Stromal cell of bone marrow (primary cell): ENCODE measurements around the gene PITPNM1.
"Not testable (repeated sequence)": the region's sequence is repeated elsewhere in the genome, so short reads cannot be mapped to it uniquely, and the experiment has no call there.

Source experiments
- DNase-seq: peaks from one replicate; pipeline ENCODE4 v3.0.0-alpha.2; 2012; ENCODE audit warnings: low read depth

PITPNM1 gene

GRCh38 chr11:67489885-67490726 lies 15.1 kb downstream of the PITPNM1 start:
- no peak for DNase-seq

DNA sequence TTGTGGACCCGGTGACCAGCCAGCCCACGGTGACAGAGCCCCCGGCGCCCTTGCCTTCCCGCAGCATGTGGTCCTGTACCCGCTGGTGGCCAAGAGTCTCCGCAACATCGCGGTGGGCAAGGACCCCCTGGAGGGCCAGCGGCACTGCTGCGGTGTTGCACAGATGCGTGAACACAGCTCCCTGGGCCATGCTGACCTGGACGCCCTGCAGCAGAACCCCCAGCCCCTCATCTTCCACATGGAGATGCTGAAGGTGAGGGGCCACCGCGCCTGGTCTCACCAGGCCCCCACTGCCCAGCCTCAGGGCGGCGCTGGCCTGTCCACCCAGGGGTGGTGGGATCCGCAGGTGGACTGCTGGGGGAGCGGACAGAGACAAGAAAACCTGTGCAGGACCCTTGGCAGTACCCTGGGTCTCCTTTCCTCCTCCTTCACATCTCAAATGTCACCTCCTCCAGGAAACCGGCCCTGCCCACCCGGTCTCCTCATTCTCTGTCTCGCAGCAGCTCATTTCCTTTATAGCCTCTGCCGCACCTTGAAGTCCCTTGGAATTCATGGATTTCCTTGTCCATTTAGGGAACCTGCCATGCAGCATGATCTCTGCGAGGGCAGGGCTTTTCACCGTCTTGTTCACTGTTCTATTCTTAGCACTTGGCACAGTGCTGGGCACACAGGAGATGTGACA lies 15.8 kb downstream of the PITPNM1 start:
- DNase-seq: no peak

- DNase-seq: no peak
These were observed 18.5 kb downstream of the PITPNM1 start for GRCh38 chr11:67486481-67487195.

DNA sequence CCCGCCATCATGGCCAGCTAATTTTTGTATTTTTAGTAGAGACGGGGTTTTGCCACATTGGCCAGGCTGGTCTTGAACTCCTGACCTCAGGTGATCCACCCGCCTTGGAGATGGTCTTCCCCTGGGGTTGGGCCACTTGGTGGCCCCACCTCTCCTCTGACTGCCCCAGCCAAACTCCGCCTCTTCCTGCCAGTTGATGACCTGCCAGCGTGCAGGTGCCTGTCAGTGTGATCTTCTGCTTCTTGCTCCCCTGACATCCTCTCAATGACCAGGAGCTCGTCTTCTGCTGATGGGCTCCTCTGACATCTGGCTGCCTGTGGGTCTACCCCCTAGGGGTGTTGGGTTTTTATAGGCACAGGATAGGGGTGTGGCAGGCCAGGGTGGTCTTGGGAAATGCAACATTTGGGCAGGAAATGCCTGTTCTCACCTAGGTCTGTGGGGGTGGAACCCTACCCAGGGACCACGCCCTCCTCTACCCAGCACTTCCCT lies 19.2 kb downstream of the PITPNM1 start:
- not testable (repeated sequence) for DNase-seq

DNA sequence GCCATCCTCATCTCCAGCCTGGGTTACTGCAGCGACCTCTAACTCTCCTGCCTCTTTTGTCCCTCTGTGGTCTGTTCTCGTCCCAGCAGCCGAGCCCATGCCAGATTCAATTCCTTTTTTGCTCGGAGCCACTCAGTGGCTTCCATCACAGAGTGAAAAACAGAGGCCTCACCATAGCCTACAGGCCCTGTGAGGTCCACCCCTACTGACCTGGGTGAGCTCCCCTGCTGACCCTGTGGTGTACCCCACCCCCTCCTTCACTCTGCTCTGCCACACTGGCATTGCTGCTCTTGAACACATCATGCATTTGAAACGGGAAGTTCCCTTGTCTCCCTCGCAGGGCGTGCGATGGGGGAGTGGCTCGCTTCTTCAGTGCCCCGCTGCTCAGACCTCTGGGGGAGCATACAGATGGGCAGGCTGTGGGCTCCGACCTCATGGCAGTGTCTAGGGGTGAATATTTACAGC lies 20.3 kb downstream of the PITPNM1 start:
- no peak for DNase-seq

DNA sequence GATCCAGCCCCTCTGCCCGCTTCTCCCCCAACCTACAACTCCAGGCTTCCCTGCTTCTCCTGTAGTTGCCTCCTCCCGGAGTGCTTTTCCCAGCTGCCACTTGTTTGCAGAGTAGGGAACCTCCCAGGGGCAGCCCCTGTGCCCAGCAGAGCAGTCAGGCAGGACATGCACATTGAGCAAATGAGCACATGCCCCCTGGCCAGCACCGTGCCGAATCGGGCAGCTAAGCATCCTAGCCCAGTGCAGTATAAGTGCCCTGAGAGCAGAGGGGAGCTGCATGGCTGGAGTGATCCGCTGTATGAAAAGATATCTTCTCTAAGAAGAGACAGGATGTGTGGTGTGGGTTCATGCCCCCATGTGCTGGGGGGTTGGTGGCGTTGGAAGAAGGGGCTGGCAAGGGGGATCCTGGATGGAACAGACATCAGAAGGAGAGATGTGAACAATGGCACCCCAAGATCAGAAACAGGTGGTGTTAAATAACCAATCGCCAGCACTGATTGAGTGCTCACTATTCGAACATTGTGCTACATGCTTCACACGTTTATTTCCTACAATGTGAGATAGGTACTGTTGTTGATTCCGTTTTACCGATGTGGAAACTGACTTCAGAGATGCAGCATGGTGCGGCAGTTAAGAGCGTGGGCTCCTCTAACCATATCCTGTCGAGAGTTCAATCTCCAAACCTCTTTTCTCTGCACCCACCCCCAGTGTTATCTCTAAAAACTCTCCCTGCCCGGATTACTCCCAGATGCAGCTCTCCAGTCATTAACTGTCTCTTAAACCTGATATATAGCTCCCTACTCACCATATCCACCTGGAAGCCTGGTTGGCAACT lies 21.1 kb downstream of the PITPNM1 start:
- no peak for DNase-seq

DNA sequence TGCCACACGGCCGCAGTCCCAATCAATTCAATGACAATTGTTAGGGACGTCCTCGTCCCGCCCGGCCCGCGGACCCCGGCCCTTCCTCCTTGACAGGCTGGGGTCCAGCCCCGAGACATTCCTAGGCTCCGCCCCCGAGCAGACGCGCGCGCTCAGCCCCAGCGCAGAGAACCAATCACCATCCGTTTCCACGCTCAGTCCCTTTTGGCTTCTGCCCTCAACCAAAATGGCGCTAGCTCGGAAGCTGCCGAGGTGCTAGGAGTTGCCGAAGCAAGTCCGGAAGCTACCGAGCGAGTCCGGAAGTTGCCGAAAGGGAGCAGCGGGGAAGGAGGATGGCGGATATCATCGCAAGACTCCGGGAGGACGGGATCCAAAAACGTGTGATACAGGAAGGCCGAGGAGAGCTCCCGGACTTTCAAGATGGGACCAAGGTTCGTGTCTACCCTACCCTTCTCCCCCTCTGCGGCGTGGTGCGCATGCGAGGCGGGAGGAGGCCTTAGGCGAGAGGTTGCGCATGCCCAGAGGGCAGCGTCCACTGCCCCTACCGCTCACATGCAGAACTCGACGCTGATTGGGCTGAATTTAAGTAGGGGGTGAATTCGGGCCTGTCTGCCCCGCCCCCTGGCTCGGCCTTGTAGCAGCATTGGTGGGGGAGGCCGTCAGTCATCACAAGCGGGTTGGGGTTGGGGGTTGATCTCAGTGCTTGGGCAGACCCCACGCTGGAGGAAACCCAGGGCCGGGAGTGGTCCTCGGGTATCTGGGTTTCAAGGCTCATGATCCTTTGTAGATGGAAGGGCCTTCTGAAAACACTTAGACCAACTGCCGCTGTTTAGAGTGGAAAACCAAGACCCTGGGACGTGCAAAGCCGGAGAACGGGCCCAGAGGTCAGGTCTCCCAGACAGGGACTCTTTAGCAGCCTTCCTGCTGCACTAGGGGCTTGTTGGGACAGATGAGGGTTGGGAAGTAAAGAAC lies 22.1 kb downstream of the PITPNM1 start, which contains the start of gene AIP:
Gene AIP, plus strand, starts transcription at position 200 of the 972 bp plus-strand sequence. Its CDS starts 133 bp downstream, at position 333.
- DNase-seq: peak; percentile 97

- no peak for DNase-seq
These were observed 22.8 kb downstream of the PITPNM1 start for GRCh38 chr11:67482275-67482826.

- DNase-seq: not testable (repeated sequence)
These were observed 27.7 kb downstream of the PITPNM1 start for GRCh38 chr11:67477344-67478050.

GRCh38 chr11:67476692-67477091 lies 28.5 kb downstream of the PITPNM1 start:
- not testable (repeated sequence) for DNase-seq

DNA sequence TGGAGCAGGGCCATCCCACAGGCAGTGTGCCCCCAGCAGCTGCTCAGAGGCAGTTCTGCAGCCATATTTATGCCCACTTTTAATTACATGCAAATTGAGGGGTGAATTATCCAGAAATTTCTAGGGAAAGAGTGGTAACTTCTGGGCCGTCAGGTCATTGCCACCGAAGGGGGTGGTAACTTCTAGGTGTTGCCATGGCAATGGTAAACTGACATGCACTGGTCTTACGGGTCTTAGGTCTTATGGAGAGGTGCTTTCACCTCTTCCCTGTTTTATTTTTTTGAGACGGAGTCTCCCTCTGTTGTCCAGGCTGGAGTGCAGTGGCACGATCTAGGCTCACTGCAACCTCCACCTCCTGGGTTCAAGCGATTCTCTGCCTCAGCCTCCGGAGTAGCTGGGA lies 32.3 kb downstream of the PITPNM1 start:
- no peak for DNase-seq

DNA sequence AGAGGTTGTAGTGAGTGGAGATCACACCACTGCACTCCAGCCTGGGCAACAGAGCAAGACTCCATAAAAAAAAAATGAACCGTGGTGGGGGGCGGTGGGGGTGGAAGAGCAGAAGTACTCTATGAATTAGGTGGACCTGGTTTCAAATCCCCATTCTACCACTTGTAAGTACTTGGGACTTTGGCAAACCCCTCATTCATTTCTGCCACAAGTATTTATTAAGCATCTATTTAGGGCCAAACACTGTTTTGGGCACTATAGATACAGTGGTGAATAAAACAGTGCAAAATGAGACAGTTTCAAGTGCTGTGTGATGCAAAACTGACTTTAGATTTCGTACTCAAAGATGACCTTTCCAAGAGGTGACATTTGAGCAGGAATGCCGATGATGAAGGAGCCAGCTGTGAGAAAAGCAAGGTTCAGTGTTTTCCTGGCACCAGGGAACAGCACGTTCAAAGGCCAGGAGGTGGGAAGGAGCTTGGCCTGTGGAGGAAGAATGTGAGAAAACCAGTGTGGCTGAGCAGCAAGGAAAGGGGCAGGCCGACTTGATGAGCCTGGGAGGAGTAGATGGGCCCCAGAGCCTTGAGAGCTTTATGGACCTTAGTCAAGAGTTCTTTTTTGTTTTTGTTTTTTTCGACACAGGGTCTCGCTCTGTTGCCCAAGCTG lies 34.7 kb downstream of the PITPNM1 start:
- no peak for DNase-seq

DNA sequence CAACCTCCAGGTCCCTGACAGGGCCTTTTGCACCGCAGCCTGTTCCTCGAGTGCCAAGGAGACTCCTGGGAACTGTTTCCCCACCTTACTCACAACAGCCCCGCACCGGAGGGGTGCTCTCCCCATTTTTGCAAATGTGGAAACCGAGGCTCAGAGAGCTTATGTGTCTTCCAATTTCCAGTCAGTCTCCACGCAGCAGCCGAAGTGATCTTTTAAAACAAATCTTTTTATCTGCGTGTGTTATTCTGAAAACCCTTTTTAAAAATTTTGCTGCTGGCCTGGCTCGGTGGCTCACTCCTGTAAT lies 35.7 kb downstream of the PITPNM1 start:
- DNase-seq: no peak

DNA sequence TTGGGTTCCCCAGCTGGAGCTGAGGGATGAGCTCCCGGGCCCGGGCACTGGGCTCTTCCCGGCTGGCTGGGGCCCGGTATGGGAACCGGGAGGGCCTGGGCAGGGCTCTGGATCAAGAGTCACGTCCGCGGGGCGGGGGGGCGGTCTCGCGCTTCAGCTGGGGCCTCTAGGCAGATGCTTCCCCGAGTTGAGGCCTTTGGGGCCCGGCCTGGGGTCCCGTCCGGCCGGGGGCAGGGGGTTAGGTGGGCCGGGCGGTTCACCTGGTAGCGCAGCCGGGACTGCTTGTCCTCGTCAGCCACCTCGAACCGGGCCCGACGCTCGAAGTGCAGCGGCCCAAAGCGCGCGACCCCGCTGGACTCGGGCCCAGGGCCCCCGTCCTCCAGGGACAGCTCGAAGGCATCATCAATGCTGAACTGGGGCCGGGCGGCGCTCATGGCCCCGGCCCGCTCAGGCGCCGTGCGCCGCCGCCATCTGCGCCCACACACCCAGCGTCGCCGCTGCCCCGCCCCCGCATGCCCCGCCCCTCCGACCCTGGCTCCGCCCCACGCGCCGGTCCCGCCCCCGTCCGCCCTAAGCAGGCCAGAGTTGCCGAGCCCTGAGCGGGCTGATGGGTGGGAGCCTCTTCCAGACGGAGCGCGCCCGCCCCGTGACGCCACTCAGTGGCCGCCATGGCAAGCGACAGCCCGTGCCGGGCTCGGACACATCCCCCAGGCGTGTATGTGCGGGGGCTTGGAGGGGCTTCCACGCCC lies 36.2 kb downstream of the PITPNM1 start, which contains the start of gene TMEM134:
Gene TMEM134, minus strand, starts transcription at position 493 of the 749 bp plus-strand sequence. Its CDS starts 59 bp downstream, at position 434.
- DNase-seq: peak; percentile 82

DNA sequence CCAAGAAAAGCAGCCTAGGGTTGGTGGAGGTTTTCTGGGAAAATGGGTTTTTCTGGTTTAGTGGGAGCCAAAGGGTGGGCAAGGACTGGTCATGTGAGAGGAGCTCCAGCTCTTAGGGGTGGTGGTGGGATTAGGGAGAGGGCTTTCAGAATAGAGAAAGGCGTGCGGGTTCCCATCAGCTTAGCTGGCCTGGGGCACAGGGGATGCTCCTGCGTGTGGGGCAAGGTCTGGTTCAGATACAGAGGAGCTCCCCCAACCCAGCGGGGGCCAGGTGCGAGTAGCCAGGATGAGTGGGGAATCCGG lies 36.8 kb downstream of the PITPNM1 start:
- DNase-seq: no peak

DNA sequence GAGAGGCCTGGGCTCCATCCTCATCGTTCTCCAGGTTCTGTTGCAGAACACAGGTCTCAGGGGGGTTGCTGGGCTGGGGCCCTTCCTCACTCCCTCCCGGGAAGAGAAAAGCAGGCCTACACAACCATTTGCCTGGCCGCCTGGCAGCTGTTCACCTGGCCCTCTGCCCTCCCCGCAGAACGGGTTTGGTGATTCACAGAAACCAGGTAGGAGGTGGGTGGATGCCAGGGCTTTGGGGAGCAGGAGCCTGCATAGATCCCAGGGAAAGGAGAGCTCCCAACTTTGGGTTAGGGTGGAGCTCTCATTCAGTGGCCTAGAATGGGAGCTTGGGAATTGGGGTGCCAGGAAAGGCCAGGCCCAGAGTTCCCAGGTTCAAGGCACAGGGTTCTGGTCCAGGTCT lies 37.1 kb downstream of the PITPNM1 start:
- no peak for DNase-seq

GRCh38 chr11:67466962-67467771 lies 38.0 kb downstream of the PITPNM1 start:
- DNase-seq: no peak
